HepG2 (cell line): ENCODE results near the gene TM4SF20. TPM values are rescaled to one million over a fixed set of nuclear protein-coding genes. Genes with fewer than 3 reads are reported as not detected.

Experiments used
- JUNB ChIP-seq: sonication (generic); formaldehyde crosslinking; IDR thresholded peaks from 2 replicates; pipeline ENCODE4 v1.8.0; 2022; ENCODE audit warnings: missing genetic modification reagents, mild to moderate bottlenecking, borderline replicate concordance
- KLF11 ChIP-seq: IDR thresholded peaks from 2 replicates; pipeline ENCODE4 v1.6.1; 2016; ENCODE audit warnings: missing compliant biosample characterization
- NCOA5 ChIP-seq: sonication (generic); formaldehyde crosslinking; IDR thresholded peaks from 2 replicates; pipeline ENCODE4 v1.4.0; 2020; ENCODE audit warnings: missing genetic modification reagents
- PHF20 ChIP-seq: sonication (generic); formaldehyde crosslinking; IDR thresholded peaks from 2 replicates; pipeline ENCODE4 v1.5.0; 2020; ENCODE audit warnings: mild to moderate bottlenecking, missing genetic modification reagents
- RAD21 ChIP-seq: fragments of 450-650 bp; formaldehyde crosslinking; IDR thresholded peaks from 2 replicates; pipeline ENCODE4 v1.5.0; 2020; ENCODE audit warnings: mild to moderate bottlenecking
- RAD51 ChIP-seq: fragments of 450-650 bp; IDR thresholded peaks from 2 replicates; pipeline ENCODE4 v1.6.1; 2016; ENCODE audit warnings: borderline replicate concordance
- SNAI1 ChIP-seq: sonication (generic); formaldehyde crosslinking; IDR thresholded peaks from 2 replicates; pipeline ENCODE4 v1.5.0; 2020; ENCODE audit warnings: mild to moderate bottlenecking, missing genetic modification reagents, borderline replicate concordance
- STAG1 ChIP-seq: sonication (generic); formaldehyde crosslinking; IDR thresholded peaks from 2 replicates; pipeline ENCODE4 v1.4.0; 2020; ENCODE audit warnings: missing genetic modification reagents
- THRA ChIP-seq: sonication (generic); formaldehyde crosslinking; IDR thresholded peaks from 2 replicates; pipeline ENCODE4 v1.4.0; 2020; ENCODE audit warnings: missing genetic modification reagents, borderline replicate concordance
- ZNF136 ChIP-seq: sonication (generic); formaldehyde crosslinking; IDR thresholded peaks from 2 replicates; pipeline ENCODE4 v1.8.1; 2022; ENCODE audit warnings: low read depth, mild to moderate bottlenecking, moderate library complexity, missing genetic modification reagents
- ZNF337 ChIP-seq: sonication (generic); formaldehyde crosslinking; IDR thresholded peaks from 2 replicates; pipeline ENCODE4 v1.5.1; 2020; ENCODE audit warnings: missing genetic modification reagents, low read depth, mild to moderate bottlenecking, borderline replicate concordance
- ZNF383 ChIP-seq: sonication (generic); formaldehyde crosslinking; IDR thresholded peaks from 2 replicates; pipeline ENCODE4 v1.4.0; 2020; ENCODE audit warnings: missing genetic modification reagents, mild to moderate bottlenecking, borderline replicate concordance
- ZNF704 ChIP-seq: sonication (generic); formaldehyde crosslinking; IDR thresholded peaks from 2 replicates; pipeline ENCODE4 v1.8.1; 2023; ENCODE audit warnings: mild to moderate bottlenecking, inconsistent platforms, moderate library complexity, missing genetic modification reagents, borderline replicate concordance
- ZNF75D ChIP-seq: sonication (generic); formaldehyde crosslinking; IDR thresholded peaks from 2 replicates; pipeline ENCODE4 v1.8.1; 2023; ENCODE audit warnings: missing genetic modification reagents, mild to moderate bottlenecking, borderline replicate concordance
- ZNF841 ChIP-seq: sonication (generic); formaldehyde crosslinking; IDR thresholded peaks from 2 replicates; pipeline ENCODE4 v1.8.1; 2023; ENCODE audit warnings: missing genetic modification reagents, borderline replicate concordance
- ZSCAN9 ChIP-seq: IDR thresholded peaks from 2 replicates; pipeline ENCODE4 v1.6.1; 2016; ENCODE audit warnings: borderline replicate concordance
- polyA plus RNA-seq, 8 experiments: library from polyadenylated mRNA; depleted of rRNA in 3 of 8; stranded (reverse) in 7 of 8; unstranded in 1 of 8; fragments of >200 nt; fragmentation: Illumina TruSeq in 4 of 8; extraction: Trizol in 4 of 8; gene quantifications; 2 replicates each; pipeline versions ENCODE4 v1.2.1 to v1.2.3, GENCODE V29; 2011 to 2016; ENCODE audit warnings: low read depth in 4 of 8, missing spikeins in 1 of 8, mixed read lengths in 1 of 8; ENCODE audit not compliant: insufficient read depth in 1 of 8
- total RNA-seq, 5 experiments: library from RNA; depleted of rRNA; stranded (reverse); fragments of >200 nt; fragmentation: Illumina TruSeq; extraction: Trizol; gene quantifications; 2 replicates each; pipeline ENCODE4 v1.2.3, GENCODE V29; 2016; ENCODE audit warnings: low read depth in 1 of 5
- TF ChIP-seq, protein P1 (sequence below): sonication (generic); formaldehyde crosslinking; IDR thresholded peaks from 2 replicates; pipeline ENCODE4 v1.5.0; 2020; ENCODE audit warnings: mild to moderate bottlenecking, missing genetic modification reagents, borderline replicate concordance
- TF ChIP-seq, protein P2 (sequence below): sonication (generic); formaldehyde crosslinking; conservative IDR thresholded peaks from 2 replicates; pipeline ENCODE4 v1.8.0; 2022; ENCODE audit warnings: low read depth, missing genetic modification reagents
- TF ChIP-seq, protein P3 (sequence below): IDR thresholded peaks from 2 replicates; pipeline ENCODE4 v1.6.1; 2016; ENCODE audit warnings: missing compliant biosample characterization, missing genetic modification reagents, borderline replicate concordance
- TF ChIP-seq, protein P4 (sequence below): sonication (generic); IDR thresholded peaks from 2 replicates; pipeline ENCODE4 v1.6.1; 2016; ENCODE audit warnings: low read depth, borderline replicate concordance

The TM4SF20 gene
- total and polyA plus RNA-seq, 2 of the 13 experiments (the other 11 are each of a cell fraction or from before 2014, with no cell fraction given), result not detected

GRCh38 chr2:227324995-227325838, 53.9 kb downstream of the TM4SF20 start, which contains the start of gene MFF (continued):
- TF ChIP-seq THRA (CRISPR knock-in tag) (peak; percentile 97), KLF11 (CRISPR knock-in tag) (peak; percentile 98), ZNF841 (CRISPR knock-in tag) (peak; percentile 52; the same call in 1 of the 2 replicates), RAD21 (CRISPR knock-in tag) (peak; percentile 75), ZSCAN9 (peak; percentile 89), ZNF75D (no peak), RAD51 (peak; percentile 92), SNAI1 (CRISPR knock-in tag) (0 out of 2 replicates have a peak, but pooled peaks have one; percentile 51), ZNF337 (CRISPR knock-in tag) (peak; percentile 86), JUNB (no peak), PHF20 (CRISPR knock-in tag) (peak; percentile 98), NCOA5 (CRISPR knock-in tag) (no peak), ZNF704 (CRISPR knock-in tag) (peak; percentile 92), ZNF383 (CRISPR knock-in tag) (no peak), ZNF136 (peak; percentile 65), STAG1 (CRISPR knock-in tag) (peak; percentile 49)
- TF ChIP-seq, protein P1, sequence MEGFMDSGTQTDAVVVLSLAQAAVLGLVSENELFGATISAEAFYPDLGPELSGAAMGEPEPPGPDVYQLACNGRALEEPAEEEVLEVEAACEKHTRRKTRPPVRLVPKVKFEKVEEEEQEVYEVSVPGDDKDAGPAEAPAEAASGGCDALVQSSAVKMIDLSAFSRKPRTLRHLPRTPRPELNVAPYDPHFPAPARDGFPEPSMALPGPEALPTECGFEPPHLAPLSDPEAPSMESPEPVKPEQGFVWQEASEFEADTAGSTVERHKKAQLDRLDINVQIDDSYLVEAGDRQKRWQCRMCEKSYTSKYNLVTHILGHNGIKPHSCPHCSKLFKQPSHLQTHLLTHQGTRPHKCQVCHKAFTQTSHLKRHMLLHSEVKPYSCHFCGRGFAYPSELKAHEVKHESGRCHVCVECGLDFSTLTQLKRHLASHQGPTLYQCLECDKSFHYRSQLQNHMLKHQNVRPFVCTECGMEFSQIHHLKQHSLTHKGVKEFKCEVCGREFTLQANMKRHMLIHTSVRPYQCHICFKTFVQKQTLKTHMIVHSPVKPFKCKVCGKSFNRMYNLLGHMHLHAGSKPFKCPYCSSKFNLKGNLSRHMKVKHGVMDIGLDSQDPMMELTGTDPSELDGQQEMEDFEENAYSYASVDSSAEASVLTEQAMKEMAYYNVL (CRISPR knock-in tag), result peak; percentile 79; the same call in 1 of the 2 replicates
- TF ChIP-seq, protein P2, sequence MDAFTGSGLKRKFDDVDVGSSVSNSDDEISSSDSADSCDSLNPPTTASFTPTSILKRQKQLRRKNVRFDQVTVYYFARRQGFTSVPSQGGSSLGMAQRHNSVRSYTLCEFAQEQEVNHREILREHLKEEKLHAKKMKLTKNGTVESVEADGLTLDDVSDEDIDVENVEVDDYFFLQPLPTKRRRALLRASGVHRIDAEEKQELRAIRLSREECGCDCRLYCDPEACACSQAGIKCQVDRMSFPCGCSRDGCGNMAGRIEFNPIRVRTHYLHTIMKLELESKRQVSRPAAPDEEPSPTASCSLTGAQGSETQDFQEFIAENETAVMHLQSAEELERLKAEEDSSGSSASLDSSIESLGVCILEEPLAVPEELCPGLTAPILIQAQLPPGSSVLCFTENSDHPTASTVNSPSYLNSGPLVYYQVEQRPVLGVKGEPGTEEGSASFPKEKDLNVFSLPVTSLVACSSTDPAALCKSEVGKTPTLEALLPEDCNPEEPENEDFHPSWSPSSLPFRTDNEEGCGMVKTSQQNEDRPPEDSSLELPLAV (CRISPR knock-in tag), result 0 out of 2 replicates have a peak, but pooled peaks have one; percentile 19
- TF ChIP-seq, protein P3, sequence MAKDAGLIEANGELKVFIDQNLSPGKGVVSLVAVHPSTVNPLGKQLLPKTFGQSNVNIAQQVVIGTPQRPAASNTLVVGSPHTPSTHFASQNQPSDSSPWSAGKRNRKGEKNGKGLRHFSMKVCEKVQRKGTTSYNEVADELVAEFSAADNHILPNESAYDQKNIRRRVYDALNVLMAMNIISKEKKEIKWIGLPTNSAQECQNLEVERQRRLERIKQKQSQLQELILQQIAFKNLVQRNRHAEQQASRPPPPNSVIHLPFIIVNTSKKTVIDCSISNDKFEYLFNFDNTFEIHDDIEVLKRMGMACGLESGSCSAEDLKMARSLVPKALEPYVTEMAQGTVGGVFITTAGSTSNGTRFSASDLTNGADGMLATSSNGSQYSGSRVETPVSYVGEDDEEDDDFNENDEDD (CRISPR knock-in tag), result peak; percentile 97
- TF ChIP-seq, protein P4, sequence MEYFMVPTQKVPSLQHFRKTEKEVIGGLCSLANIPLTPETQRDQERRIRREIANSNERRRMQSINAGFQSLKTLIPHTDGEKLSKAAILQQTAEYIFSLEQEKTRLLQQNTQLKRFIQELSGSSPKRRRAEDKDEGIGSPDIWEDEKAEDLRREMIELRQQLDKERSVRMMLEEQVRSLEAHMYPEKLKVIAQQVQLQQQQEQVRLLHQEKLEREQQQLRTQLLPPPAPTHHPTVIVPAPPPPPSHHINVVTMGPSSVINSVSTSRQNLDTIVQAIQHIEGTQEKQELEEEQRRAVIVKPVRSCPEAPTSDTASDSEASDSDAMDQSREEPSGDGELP, result peak; percentile 22; the same call in 1 of the 2 replicates
